H1 (cell line): ENCODE measurements around the gene EOLA1. TPM values are rescaled to one million over a fixed set of nuclear protein-coding genes. Genes with fewer than 3 reads are reported as not detected.

Source experiments
- HDAC2 ChIP-seq, 2 experiments: fragments of 300-600 bp in 1 of 2; sonication (generic) in 1 of 2; IDR thresholded peaks; 2 replicates each; pipeline ENCODE4 v1.6.1; 2011 to 2012; ENCODE audit warnings: low read depth in 2 of 2, low read length in 2 of 2, mild to moderate bottlenecking in 2 of 2, moderate library complexity in 2 of 2, borderline replicate concordance in 1 of 2, inconsistent platforms in 1 of 2
- POLR2AphosphoS5 ChIP-seq: IDR thresholded peaks from 2 replicates; pipeline ENCODE4 v1.6.1; 2011; ENCODE audit warnings: low read depth, low read length
- RFX5 ChIP-seq: IDR thresholded peaks from 2 replicates; pipeline ENCODE4 v1.6.1; 2011; ENCODE audit warnings: low read depth, low read length, improper control_type of control experiment, borderline replicate concordance
- SUZ12 ChIP-seq: fragments of 200-600 bp; sonication (generic); IDR thresholded peaks from 2 replicates; pipeline ENCODE4 v1.6.1; 2012; ENCODE audit warnings: mild to moderate bottlenecking, inconsistent platforms, low read length, moderate library complexity, mixed read lengths
- polyA plus RNA-seq, 7 experiments: library from polyadenylated mRNA; depleted of rRNA in 3 of 7; stranded (reverse) in 5 of 7; unstranded in 2 of 7; fragments of >200 nt in 5 of 7; fragments of 200-250 nt in 2 of 7; gene quantifications; 1 replicate in 5 of 7; 2 replicates in 1 of 7; 4 replicates in 1 of 7; pipeline versions ENCODE4 v1.2.1 to v1.2.3, GENCODE V29; 2011 to 2013; ENCODE audit warnings: missing spikeins in 2 of 7, mixed read lengths in 2 of 7
- total RNA-seq: library from RNA; stranded (reverse); fragmentation: NEBNext Ultra II Directional; extraction: Animal tissue kit (Norgen Biotek cat#: 25700); gene quantifications from 2 replicates; pipeline ENCODE4 v1.2.1, GENCODE V29; 2021

EOLA1 gene
- total and polyA plus RNA-seq, 2 of the 8 experiments (the other 6 are each of a cell fraction or from before 2014, with no cell fraction given) = 5.4 to 7.6 TPM

GRCh38 chrX:149540131-149540620, 636 bp upstream of the EOLA1 start (continued):
- TF ChIP-seq HDAC2 (IDR thresholded peaks at IDR 0.05; ENCODE audit: borderline replicate concordance in 1 of 2, low read depth in 2 of 2, low read length in 2 of 2) (no peak), SUZ12 (no peak), RFX5 (no peak), POLR2AphosphoS5 (no peak)
